ENCODE data around the gene IFT22.
"Not testable (repeated sequence)": the region's sequence is repeated elsewhere in the genome, so short reads cannot be mapped to it uniquely, and the experiment has no call there.

Gene IFT22

DNA sequence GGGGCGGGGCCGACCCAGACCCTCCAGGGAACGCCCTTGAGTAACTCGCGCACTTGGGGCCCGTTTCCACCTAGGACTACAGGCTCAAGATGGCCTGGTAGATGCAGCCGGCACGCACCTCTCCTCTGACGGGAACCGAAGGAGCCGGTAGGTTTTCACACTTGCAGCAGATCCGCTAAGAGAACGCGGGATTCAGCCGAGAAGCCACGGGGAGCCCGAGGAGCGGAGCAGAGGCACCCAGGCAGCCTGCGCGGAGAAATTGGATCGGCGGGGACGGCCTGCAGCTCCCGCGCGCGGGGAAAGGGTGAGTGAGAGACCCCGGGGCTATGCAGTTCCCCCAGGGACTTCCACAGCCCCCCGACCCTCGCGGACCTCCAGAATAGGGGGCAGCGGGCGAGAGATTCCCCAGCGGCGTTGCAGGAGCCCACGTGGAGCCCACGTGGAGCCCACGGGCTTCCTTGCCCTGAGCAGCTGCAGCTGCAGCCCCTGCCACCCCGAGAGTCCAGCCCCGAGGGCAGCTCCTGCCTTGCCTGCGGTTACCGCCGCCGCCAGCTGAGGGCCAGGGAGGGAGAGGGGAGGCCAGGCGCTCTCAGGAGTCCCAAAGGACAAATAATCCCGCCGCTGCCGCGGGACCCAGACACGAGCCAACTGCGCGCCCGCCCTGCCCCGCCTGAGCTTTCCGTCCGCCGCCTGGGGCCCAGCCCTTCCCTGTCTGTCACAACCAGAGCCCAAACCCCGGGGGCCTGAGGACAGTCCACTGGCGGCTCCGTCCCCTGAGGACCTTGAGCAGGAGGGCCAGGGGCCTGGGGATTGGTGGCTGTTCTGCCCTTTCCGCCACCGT, 13.1 kb downstream of the IFT22 start:
- DNase-seq (ENCODE audit: low read depth) = no peak

DNA sequence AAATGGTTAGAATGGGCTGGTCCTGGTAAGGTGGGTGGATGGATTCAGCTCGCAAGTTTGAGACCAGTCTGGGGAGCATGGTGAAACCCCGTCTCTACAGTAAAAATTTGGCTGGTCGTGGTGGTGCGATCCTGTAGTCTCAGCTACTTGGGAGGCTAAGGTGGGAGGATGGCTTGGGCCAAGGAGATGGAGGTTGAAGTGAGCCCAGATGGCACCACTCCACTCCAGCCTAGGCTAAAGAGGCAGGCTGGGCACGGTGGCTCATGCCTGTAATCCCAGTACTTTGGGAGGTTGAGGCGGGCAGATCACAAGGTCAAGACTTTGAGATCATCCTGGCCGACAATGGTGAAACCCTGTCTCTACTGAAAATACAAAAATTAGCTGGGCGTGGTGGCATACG, 15.3 kb downstream of the IFT22 start:
- DNase-seq (ENCODE audit: low read depth) = no peak

DNA sequence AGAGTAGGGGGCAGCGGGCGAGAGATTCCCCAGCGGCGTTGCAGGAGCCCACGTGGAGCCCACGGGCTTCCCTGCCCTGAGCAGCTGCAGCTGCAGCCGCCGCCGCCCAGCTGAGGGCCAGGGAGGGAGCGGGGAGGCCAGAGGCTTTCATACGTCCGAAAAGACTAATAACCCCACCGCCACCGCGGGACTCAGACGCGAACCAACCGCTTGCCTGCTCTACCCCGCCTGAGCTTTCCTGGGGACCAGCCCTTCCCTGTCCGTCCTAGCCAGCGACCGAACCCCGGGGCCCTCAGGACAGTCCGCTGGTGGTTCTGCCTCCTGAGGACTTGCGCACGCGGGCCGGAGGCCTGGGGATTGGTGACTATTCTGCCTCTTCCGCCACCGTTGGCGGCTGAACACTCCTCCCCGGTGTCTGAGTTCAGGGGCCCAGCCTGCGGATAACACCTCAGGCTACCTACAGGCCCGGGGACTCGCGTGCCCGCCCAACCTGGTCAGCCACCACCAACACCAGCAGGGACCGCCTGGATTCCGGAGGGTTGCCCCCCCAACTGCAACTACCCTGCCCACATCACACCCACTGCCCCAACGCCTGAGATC, 18.4 kb downstream of the IFT22 start:
- no peak for DNase-seq (ENCODE audit: low read depth)

DNA sequence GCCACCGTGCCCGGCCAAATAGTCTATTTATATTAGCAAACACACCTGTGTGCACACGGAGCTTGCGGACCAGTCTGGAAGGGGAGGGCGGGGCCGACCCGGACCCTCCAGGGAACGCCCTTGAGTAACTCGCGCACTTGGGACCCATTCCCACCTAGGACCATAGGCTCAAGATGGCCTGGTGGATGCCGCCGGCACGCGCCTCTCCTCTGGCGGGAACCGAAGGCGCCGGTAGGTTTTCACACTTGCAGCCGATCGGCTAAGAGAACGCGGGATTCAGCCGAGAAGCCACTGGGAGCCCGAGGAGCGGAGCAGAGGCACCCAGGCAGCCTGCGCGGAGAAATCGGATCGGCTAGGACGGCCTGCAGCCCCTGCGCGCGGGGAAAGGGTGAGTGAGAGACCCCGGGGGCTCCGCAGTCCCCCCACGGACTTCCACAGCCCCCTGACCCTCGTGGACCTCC, 18.9 kb downstream of the IFT22 start:
- DNase-seq (ENCODE audit: low read depth) = no peak

DNA sequence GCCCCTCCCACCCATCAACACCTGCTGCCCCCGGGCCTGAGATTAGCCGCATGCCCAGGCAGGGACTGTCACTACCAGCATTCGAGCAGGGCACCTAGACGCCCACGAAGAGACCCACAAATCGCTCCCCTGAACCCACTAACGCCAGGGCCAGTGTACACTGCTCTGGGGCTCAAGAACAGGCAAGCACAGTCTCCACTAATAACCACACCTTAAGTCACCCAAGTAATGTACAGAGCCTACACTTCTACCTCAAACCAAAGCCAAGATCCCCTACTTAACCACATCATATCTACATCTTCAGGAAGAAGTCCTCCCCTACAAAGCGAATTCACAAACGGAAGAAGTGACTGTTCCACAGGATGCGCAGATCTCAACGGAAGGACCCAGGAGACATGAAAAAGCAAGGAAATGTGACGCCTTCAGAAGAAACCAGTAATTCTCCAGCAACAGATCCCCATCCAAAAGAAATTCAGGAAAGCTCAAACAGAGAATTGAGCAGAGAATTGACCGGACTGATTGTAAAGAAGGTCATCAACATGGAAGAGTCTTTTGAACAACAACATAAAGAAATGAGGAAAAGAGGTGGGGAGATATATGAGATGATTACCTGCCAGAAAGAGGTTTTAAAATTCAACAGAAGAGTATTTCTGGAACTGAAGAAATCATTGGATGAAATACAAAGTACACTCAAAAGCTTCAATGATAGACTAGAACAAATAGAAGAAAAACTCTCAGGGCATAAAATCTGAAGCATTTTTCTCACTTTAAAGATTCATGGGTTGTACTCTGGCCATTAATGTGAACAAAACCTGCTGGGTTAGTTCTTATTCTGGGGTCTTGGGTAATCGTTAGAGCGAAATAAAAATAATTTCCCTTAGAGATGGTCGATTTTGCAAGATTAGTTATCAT, 20.9 kb downstream of the IFT22 start:
- DNase-seq (ENCODE audit: low read depth) = no peak

DNA sequence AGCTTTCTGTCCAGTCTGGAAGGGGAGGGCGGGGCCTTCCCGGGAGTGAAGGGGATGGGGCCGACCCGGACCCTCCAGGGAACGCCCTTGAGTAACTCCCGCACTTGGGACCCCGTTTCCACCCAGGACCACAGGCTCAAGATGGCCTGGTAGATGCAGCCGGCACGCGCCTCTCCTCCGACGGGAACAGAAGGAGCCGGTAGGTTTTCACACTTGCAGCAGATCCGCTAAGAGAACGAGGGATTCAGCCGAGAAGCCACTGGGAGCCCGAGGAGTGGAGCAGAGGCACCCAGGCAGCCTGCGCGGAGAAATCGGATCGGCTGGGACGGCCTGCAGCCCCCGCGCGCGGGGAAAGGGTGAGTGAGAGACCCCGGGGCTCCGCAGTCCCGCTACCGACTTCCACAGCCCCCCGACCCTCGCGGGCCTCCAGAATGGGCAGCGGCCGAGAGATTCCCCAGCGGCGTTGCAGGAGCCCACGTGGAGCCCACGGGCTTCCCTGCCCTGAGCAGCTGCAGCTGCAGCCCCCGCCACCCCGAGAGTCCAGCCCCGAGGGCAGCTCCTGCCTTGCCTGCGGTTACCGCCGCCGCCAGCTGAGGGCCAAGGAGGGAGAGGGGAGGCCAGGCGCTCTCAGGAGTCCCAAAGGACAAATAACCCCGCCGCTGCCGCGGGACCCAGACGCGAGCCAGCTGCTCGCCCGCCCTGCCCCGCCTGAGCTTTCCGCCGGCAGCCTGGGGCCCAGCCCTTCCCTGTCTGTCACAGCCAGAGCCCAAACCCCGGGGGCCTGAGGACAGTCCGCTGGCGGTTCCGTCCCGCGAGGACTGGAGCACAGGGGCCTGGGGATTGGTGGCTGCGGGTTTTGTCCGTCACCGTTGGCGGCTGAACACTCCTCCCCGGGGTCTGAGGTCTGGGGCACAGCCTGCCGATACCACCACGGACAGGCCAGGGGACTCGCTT, 21.8 kb downstream of the IFT22 start:
- no peak for DNase-seq (ENCODE audit: low read depth)

DNA sequence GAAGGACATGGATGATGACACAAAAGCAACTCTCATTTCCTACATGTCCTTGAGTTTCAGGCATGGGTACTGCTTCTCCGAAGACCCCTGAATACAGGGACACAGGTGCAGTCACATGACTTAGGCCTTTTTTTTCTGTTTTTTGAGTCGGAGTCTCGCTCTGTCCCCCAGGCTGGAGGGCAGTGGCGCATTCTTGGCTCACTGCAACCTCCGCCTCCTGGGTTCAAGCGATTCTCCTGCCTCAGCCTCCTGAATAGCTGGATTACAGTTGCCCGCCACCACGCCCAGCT, 26.8 kb downstream of the IFT22 start:
- no peak for DNase-seq (ENCODE audit: low read depth)

DNA sequence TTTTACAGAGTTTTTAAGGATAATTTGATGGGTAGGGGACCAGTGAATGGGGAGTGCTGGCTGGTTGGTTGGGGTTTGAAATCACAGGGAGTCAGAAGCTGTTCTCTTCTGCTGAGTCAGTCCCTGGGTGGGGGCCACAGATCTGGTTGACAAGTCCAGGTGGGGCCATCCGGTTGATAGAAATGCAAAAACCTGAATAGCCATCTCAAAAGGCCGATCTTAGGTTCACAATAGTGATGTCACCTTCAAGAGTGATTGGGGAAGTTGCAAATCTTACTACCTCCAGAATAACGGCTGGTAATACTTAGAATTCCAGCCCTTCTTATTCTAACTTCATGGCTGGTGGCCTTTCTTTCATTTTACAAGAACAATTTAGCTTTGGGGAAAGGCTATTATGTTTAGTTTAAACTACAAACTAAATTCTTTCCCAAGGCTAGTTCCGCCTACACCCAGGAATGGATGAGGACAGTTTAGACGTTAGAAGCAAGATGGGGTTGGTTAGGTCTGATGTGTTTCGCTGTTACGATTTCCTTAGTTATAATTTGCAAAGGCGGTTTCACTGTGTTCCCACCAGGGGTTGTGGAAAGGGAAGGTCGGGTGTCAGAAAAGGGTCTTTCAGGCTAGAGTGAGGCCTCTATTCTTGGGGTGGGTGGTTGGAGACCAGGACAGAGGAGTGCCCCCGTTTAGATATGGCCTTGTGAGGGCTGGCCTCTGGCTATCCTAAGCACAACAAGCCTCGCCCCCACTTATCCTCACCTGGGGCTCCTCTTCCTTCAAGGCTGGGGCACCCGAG, 27.4 kb downstream of the IFT22 start:
- no peak for DNase-seq (ENCODE audit: low read depth)

DNA sequence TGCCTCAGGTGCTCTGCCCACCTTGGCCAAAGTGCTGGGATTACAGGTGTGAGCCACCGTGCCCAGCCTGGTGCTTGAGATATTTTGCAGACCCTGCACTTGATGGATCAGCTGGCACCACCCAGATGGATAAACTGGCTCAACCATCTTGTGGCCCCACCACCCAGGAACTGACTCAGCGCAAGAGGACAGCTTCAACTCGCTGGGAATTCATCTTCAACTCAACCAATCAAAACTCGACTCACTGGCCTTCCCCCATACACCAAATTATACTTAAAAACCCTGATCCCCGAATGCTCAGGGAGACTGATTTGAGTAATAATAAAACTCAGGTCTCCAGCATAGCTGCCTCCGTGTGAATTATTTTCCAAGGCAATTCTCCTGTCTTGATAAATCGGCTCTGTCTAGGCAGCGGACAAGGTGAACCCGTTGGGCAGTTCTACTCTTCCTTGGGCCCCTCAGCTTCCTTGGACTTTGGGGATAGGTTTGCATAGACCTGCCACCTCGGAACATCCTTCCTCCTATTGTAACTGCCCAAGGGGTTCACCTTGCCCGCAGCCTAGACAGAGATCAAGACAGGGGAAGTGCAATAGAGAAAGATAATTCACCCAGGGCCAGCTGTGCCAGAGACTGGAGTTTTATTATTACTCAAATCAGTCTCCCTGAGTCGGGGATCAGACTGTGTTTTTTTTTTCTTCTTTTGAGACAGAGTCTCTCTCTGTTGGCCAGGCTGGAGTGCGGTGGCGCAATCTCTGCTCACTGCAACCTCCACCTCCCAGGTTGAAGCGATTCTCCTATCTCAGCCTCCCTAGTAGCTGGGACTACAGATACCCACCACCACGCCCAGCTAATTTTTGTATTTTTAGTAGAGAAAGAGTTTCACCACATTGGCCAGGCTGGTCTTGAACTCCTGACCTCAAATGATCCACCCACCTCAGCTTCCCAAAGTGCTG, 28.3 kb downstream of the IFT22 start:
- not testable (repeated sequence) for DNase-seq (ENCODE audit: low read depth)

DNA sequence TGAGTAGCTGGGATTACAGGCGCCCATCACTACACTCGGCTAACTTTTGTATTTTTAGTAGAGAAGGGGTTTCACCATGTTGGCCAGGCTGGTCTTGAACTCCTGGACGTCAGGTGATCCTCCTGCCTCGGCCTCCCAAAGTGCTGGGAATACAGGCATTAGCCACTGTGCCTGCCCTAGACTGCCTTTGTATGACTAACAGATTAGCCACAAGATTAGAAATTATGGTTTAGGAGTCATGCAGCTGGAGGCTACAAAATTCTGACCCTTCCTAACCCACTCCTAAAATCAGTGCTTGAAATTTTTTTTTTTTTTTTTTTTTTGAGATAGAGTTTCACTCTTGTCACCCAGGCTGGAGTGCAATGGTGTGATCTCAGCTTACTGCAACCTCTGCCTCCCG, 29.0 kb downstream of the IFT22 start:
- not testable (repeated sequence) for DNase-seq (ENCODE audit: low read depth)

DNA sequence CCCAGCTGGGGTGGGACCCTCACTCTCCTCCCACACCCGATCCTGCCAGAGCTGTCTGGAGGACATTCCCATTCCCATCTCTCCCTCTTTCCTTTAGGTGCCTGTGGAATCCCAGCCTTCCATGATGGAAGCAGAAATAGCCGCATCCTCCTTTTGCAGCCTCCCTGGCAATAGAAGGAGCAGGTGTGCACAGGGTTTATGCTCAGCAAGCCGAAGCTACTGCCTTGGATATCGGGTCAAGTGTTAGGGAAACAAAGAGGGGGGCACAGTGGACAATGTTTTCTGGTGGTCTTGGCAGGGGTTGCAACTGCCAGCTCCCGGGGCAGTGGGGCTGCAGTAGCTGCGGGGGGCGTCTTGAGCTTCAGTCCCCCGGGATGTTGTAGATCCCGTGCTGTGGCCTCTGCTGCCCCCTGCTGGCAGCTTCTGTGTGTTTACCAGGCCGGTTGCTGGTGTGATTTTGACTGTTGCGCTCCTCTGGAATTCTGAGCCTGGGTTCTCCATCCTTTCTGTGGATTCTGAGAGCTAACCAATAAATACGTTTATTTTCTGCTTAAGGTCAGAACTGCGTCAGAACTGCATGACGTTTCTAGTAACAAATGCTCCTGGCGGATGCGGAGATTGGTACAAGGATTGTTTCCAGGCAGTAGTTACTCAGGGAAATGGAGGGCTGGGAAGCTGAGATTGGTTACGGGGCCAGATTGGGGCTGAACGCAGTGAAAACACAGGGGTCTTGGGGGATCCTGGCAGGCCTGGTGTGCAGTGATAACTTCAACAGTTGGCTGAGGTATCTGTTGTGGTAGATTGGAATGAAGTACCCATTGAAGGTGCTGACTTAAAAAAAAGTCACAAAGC, 31.2 kb downstream of the IFT22 start:
- peak; percentile 42 for DNase-seq (ENCODE audit: low read depth)

DNA sequence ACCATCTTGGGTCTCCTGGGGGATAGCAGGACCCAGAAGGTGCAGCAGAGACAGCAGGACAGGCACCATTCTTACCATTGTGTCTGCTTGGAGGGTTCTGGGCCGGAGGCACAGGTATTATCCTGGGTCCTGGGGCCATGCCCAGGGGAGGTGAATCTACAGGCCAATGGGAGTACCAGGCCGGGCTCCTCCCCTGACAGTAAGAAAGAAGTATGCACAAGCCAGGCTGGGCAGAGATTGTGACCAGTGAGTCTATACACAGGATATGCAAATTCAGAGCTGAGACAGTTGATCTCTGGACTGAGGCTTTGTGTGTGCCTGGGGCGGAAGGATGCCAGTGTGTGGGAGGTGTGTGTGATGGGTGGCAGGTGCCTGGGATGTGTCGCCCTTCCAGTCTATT, 31.9 kb downstream of the IFT22 start:
- DNase-seq (ENCODE audit: low read depth) = not testable (repeated sequence)

DNA sequence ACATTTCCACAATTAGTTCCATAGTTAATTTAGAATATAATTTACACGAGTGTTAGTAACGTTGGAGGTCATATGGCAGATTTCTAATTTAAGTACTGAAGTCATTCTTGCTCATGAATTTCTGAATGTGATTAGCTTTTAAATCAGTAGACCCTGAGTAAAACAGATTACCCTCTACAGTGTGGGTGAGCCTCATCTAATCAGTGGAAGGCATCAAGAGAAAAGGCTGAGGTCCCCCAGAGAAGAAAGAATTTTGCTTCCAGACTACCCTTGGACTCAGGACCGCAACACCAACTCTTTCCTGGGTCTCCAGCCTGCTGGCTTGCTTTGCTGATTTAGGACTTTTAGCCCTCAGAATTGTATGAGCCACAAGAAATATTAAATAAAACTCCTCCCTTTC, 33.2 kb downstream of the IFT22 start:
- no peak for DNase-seq (ENCODE audit: low read depth)

DNA sequence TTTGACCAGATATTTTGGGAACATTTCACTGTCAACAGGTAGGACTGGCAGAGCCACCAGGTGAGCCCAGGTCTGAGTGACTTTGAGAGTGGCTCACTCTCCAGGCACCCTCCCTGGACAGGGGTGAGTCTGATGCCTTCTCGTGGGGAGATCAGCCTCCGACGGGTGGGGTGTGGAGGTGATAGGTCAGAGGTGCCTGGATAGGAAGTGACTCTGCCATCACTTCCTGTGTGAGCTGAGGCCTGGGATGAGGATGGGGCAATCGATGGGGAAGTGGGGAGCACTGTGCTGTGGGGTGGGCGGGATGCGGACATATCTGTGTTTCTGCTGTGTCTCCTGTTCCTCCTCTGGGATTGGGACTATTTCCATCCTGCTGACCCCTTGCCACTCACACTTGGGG, 34.6 kb downstream of the IFT22 start:
- DNase-seq (ENCODE audit: low read depth) = no peak

DNA sequence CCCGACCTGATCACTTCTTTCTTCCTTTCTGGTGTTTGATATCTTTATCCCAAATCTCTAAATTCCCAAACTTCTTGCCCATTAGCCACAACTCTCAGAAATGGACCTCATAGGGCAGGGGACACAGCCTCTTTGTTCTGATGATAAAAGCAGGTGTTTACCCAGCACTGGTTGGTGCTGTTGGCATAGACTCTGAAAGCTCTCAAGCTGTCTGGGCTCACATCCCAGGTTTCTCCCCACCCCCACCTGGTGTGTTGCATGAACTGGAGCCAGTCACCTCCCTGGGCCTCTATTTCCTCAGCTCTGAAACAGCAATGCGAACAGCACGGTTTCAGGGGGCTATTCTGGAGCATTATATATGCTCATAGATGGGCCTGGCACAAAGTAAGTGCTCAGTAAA, 35.7 kb downstream of the IFT22 start:
- DNase-seq (ENCODE audit: low read depth) = not testable (repeated sequence)

DNA sequence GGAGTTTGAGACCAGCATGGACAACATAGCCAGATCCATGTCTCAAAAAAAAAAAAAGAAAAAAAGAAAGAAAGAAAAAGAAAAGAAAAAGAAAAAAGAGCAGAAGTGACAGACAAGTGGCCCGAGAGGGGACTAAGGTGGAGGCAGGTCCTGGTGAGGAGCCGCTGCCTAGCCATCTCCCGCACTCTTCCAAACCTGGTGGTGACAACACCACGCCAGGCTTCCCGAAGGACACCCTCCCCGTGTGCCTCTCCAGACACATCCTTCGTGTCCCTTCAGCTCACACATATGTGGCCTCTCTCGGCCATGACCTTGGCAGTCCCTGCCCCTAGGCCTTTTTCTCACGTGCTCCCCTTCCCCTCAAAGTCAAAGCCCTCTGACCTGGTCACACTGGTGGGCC, 36.4 kb downstream of the IFT22 start:
- DNase-seq (ENCODE audit: low read depth) = no peak

DNA sequence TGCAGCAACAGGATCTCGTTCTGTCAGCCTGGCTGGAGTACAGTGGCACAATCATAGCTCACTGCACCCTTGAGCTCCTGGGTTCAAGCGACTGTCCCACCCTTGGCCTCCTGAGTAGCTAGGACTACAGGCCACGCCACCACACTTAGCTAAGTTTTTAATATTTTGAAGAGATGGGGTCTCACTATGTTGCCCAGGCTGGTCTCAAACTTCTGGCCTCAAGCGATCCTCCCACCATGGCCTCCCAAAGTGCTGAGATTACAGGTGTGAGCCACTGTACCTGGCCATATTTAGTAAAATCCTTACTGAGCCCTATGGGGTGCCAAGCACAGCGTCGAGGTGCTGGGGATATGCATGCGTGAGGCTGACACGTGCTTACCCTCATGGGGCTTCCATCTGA, 40.7 kb downstream of the IFT22 start:
- not testable (repeated sequence) for DNase-seq (ENCODE audit: low read depth)

DNA sequence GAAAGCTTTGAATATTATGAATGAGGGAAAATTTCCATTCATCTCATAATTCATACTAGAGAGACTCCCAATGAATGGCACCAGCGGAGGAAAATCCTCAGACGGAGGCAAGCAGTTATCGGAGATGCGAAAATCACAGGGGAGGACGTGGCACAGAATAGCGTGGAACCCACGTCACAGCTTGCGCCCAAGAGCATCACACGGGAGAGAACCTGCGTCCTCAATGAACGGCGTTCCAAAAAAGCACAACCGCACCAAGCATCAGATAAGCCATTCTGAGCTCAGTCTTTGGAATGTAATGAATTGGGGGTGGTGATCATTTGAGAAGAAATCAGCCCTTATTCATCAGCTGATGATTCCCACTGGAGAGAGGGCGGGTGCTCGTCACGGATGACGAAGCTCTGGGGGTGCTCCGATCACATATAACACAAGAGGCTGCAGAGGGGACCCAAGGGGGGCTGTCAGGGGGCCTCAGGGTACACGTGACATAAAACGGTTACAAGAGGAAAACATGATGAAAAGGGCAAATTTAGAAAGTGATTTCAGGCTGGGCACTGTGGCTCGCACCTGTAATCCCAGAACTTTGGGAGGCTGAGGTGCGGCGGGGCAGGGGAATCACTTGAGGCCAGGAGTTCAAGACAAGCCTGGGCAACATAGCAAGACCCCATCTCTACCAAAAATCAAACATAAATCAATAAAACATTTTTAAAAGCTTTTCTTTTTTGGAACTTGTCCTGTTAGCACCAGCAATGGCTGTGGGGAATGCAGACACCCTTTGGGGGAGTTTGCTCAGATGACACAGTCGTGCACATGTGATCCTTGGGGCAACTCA, 42.9 kb downstream of the IFT22 start:
- DNase-seq (ENCODE audit: low read depth) = no peak
